ENCODE measurements around the gene CCDC91. TPM values are rescaled to one million over a fixed set of nuclear protein-coding genes. Genes with fewer than 3 reads are reported as not detected.

Gene CCDC91
- total RNA-seq, 4 donors from 2014 or later = 55.6 to 74.0 (median 62.6) TPM

DNA sequence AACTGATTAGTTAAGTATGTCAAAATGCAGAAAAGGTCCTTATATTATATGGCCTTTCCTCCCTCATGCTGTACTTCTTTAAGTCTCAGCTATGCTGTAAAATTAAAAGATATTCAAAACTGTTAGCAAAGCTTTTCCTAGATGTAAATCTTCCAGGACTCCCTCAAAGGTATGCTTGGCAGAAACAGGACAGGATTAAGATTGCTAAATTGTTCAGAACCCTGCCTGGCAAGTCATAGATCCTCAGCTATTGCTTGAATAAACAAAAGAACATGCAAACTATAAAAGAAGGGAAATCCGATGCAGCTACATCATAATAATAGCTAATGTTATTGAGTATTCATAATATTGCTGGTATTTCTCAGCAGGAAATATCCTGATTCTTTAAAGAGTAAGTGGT is 322.6 kb downstream of the CCDC91 start:
- no peaks in the 10 kb centered on the region for H3K27me3 ChIP-seq
- no peaks in the 10 kb centered on the region for H3K36me3 ChIP-seq
- H3K9me3 ChIP-seq = no peaks in the 10 kb centered on the region
- H3K4me1 ChIP-seq = peaks cover 0 to 2% of the 10 kb centered on the region in 2 donors
- H3K27ac ChIP-seq = no peak overlapping the region
- intact Hi-C loops (cut with DNase I) = no loop called here
- H3K4me3 ChIP-seq (replicated peaks in 1 of 3) = no peak overlapping the region
- DNase-seq = no peak
- WGBS, 2 donors = 88 to 90% methylated on average over 1 of the region's 1 CpG
- no peak for TF ChIP-seq POLR2A (IDR thresholded peaks at IDR 0.05)
- TF ChIP-seq, protein P1, sequence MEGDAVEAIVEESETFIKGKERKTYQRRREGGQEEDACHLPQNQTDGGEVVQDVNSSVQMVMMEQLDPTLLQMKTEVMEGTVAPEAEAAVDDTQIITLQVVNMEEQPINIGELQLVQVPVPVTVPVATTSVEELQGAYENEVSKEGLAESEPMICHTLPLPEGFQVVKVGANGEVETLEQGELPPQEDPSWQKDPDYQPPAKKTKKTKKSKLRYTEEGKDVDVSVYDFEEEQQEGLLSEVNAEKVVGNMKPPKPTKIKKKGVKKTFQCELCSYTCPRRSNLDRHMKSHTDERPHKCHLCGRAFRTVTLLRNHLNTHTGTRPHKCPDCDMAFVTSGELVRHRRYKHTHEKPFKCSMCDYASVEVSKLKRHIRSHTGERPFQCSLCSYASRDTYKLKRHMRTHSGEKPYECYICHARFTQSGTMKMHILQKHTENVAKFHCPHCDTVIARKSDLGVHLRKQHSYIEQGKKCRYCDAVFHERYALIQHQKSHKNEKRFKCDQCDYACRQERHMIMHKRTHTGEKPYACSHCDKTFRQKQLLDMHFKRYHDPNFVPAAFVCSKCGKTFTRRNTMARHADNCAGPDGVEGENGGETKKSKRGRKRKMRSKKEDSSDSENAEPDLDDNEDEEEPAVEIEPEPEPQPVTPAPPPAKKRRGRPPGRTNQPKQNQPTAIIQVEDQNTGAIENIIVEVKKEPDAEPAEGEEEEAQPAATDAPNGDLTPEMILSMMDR (IDR thresholded peaks at IDR 0.05) = no peak

DNA sequence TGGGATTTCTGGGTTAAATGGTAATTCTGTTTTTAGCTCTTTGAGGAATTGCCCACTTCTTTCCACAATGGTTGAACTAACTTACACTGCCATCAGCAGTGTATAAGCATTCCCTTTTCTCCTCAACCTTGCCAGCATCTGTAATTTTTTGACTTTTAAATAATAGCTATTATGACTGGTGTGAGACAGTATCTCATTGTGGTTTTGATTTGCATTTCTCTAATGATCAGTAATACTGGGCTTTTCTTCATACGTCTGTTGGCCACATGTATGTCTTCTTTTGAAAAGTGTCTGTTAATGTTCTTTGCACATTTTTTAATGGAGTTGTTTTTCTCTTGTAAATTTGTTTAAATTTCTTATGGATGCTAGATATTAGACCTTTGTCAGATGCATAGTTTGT is 323.7 kb downstream of the CCDC91 start:
- WGBS, 2 donors = 96% methylated on average over 1 of the region's 1 CpG
- H3K4me3 ChIP-seq (replicated peaks in 1 of 3) = no peak overlapping the region
- no peaks in the 10 kb centered on the region for H3K36me3 ChIP-seq
- peaks cover 0 to 2% of the 10 kb centered on the region in 2 donors for H3K4me1 ChIP-seq
- no peaks in the 10 kb centered on the region for H3K9me3 ChIP-seq
- DNase-seq = no peak
- TF ChIP-seq, protein P1 (IDR thresholded peaks at IDR 0.05) = no peak
- no peak for TF ChIP-seq POLR2A (IDR thresholded peaks at IDR 0.05)
- H3K27me3 ChIP-seq = no peaks in the 10 kb centered on the region
- intact Hi-C loops (cut with DNase I) = no loop called here
- no peak overlapping the region for H3K27ac ChIP-seq

DNA sequence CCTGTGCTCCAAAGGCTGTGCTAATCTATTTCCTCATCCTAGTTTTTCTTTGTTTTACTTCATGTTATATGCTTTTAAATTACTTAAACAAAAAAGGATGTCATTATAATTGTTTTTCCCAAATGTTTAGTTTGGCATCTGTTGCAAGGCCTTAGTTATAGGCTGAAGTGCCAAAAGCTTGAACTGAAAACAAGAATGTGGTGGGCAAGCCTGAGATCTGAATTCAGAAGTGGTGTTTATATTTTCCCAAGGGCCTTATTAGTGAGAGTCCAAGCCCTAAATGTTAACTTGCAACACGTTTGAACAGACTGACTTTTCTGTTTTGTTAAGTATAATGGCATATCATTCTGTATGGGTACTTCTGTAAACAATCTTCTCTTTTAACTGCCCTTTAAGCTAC is 326.8 kb downstream of the CCDC91 start:
- Histone ChIP-seq H3K9me3 (no peaks in the 10 kb centered on the region), H3K4me3 (replicated peaks in 1 of 3) (no peak overlapping the region), H3K27ac (no peak overlapping the region), H3K36me3 (no peaks in the 10 kb centered on the region), H3K4me1 (peaks cover 0 to 2% of the 10 kb centered on the region in 2 donors), H3K27me3 (no peaks in the 10 kb centered on the region)
- intact Hi-C loops (cut with DNase I) = no loop called here
- 30 to 36% methylated on average over 1 of the region's 1 CpG for WGBS, 2 donors
- no peak for TF ChIP-seq POLR2A (IDR thresholded peaks at IDR 0.05)
- TF ChIP-seq, protein P1 (IDR thresholded peaks at IDR 0.05) = no peak
- no peak for DNase-seq

DNA sequence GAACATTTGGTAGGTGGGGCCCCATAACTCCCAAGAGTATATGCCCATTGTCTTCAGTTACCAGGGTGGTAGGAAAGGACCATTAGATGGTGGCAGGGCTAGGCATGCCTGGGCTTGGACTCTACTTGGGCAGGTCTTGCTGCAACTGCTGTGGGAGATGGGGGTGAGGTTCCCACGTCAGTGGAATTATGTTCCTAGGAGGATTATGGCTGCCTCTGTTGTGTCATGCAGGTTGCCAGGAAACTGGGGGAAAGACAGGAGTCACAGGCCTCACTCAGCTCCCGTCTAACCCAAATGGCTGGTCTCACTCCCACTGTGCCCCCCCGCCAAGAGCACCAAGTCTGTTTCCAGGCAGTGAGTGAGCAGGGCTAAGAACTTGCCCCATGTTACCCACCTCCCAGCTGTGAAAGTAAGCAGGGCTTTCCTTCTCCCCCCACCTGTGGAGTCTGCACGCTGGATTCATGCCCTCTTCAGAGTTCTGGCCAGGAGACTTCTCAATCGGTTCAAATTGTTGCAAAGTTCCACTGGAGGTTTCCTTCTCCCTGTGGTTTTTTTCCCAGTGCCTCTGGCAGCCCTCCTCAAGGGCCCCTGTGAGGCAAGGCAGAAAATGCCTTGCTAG is 337.5 kb downstream of the CCDC91 start:
- H3K4me1 ChIP-seq = no peaks in the 10 kb centered on the region
- intact Hi-C loops (cut with DNase I) = no loop called here

DNA sequence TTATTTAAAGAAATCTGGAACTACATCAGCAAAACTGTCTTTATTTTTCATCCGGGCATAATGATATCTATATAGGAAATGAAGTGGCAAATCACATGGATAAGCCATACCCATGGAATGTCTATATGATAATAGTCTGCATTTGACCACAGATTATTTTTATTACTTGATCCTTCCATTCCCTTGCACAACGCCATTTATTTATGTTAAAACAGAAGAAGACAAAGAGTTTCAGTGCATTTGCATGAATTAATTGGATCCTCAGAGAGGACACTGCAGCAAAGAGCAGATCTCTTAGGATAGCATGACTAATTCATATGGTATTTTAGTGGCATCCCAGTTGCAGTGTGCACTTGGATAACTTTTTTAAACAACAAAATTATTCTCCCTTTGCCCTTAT is 345.0 kb downstream of the CCDC91 start:
- H3K27ac ChIP-seq = no peak overlapping the region
- no peaks in the 10 kb centered on the region for H3K27me3 ChIP-seq
- intact Hi-C loops (cut with DNase I) = no loop called here
- 90 to 91% methylated on average over 2 of the region's 2 CpGs for WGBS, 2 donors
- no peak for DNase-seq
- H3K4me3 ChIP-seq (replicated peaks in 1 of 3) = no peak overlapping the region
- no peaks in the 10 kb centered on the region for H3K36me3 ChIP-seq
- TF ChIP-seq, protein P1 (IDR thresholded peaks at IDR 0.05) = no peak
- TF ChIP-seq POLR2A (IDR thresholded peaks at IDR 0.05) = no peak
- no peaks in the 10 kb centered on the region for H3K4me1 ChIP-seq
- no peaks in the 10 kb centered on the region for H3K9me3 ChIP-seq

More for the DNA sequence above, 337.5 kb downstream of the CCDC91 start:
- Histone ChIP-seq H3K9me3 (no peaks in the 10 kb centered on the region), H3K4me3 (replicated peaks in 1 of 3) (no peak overlapping the region), H3K36me3 (no peaks in the 10 kb centered on the region), H3K27ac (no peak overlapping the region), H3K27me3 (no peaks in the 10 kb centered on the region)
- WGBS, 2 donors = 91 to 94% methylated on average over 3 to 5 of the region's 5 CpGs
- TF ChIP-seq POLR2A (IDR thresholded peaks at IDR 0.05) = no peak
- TF ChIP-seq, protein P1 (IDR thresholded peaks at IDR 0.05) = no peak
- DNase-seq = no peak
